Fibroblast of lung (primary cell): ENCODE measurements around the gene EIF4H.
"Not testable (repeated sequence)": the region's sequence is repeated elsewhere in the genome, so short reads cannot be mapped to it uniquely, and the experiment has no call there.

Experiments used
- EZH2 ChIP-seq: IDR thresholded peaks from 2 replicates; pipeline ENCODE4 v1.5.1; 2012; ENCODE audit warnings: low read length, control low read depth, mild to moderate bottlenecking; ENCODE audit errors: missing control alignments
- TF ChIP-seq, protein P1 (sequence below), 2 donors: IDR thresholded peaks in 1 of 2; conservative IDR thresholded peaks in 1 of 2; 1 replicate in 1 of 2; 2 replicates in 1 of 2; pipeline ENCODE4 v1.5.1; 2011 to 2012; ENCODE audit warnings: low read length in 2 of 2, control low read depth in 1 of 2, inconsistent platforms in 1 of 2, low read depth in 1 of 2, mild to moderate bottlenecking in 1 of 2

DNA sequence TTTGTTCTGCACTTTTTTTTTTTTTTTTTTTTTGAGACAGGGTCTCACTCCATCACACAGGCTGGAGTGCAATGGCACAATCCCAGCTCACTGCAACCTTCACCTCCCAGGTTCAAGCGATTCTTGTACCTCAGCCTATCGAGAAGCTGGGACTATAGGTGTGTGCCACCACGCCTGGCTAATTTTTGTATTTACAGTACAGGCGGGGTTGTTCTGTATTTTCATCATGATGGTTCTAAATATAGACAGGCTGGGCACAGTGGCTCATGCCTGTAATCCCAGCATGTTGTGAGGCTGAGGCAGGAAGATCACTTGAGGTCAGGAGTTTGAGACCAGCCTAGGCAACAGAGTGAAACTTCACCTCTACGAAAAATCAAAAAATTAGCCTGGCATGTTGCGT, 6.8 kb upstream of the EIF4H start:
- TF ChIP-seq, protein P1, sequence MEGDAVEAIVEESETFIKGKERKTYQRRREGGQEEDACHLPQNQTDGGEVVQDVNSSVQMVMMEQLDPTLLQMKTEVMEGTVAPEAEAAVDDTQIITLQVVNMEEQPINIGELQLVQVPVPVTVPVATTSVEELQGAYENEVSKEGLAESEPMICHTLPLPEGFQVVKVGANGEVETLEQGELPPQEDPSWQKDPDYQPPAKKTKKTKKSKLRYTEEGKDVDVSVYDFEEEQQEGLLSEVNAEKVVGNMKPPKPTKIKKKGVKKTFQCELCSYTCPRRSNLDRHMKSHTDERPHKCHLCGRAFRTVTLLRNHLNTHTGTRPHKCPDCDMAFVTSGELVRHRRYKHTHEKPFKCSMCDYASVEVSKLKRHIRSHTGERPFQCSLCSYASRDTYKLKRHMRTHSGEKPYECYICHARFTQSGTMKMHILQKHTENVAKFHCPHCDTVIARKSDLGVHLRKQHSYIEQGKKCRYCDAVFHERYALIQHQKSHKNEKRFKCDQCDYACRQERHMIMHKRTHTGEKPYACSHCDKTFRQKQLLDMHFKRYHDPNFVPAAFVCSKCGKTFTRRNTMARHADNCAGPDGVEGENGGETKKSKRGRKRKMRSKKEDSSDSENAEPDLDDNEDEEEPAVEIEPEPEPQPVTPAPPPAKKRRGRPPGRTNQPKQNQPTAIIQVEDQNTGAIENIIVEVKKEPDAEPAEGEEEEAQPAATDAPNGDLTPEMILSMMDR (conservative IDR thresholded peaks at IDR 0.05 in 1 of 2, IDR thresholded peaks at IDR 0.05 in 1 of 2; ENCODE audit: low read depth in 1 of 2, low read length in 2 of 2): not testable (repeated sequence)
- TF ChIP-seq EZH2: not testable (repeated sequence)
